SK-N-SH (cell line): ENCODE measurements around the gene PEX16. TPM values are rescaled to one million over a fixed set of nuclear protein-coding genes. Genes with fewer than 3 reads are reported as not detected.
"Not testable (repeated sequence)": the region's sequence is repeated elsewhere in the genome, so short reads cannot be mapped to it uniquely, and the experiment has no call there.

Source experiments
- CTCF ChIA-PET: fragments of 300-600, 350-600 bp; formaldehyde crosslinking; extraction: SDS; loops from one replicate; lab custom pipeline; 2021; lab: Yijun Ruan, JAX
- POLR2A ChIA-PET: fragments of 350-600 bp; sonication (Branson Sonifier 250); formaldehyde crosslinking; extraction: SDS; loops from one replicate; lab custom pipeline; 2020; ENCODE audit warnings: antibody characterized with exemption, inconsistent platforms; lab: Yijun Ruan, JAX
- DNase-seq: peaks from one replicate; pipeline ENCODE4 v3.0.0; 2012
- H2AFZ ChIP-seq: fragments of 200-600 bp; sonication (generic); 2 replicates; pipeline ENCODE4 v1.8.1; 2016; ENCODE audit warnings: antibody characterized with exemption, mild to moderate bottlenecking, low read depth
- H3F3A ChIP-seq: fragments of 200-600 bp; sonication (generic); replicated peaks from 2 replicates; pipeline ENCODE3; 2016; ENCODE audit warnings: antibody characterized with exemption, mild to moderate bottlenecking; ENCODE audit not compliant: insufficient read depth
- H3K27ac ChIP-seq, 2 experiments: fragments of 200-500 bp in 1 of 2; fragments of 200-600 bp in 1 of 2; sonication (Bioruptor generic) in 1 of 2; sonication (generic), shearing (Covaris generic) in 1 of 2; 2 replicates each; pipeline versions ENCODE4 v1.5.1 to v1.6.1; 2014 to 2016; ENCODE audit warnings: low read depth in 2 of 2, inconsistent platforms in 1 of 2, low read length in 1 of 2, mild to moderate bottlenecking in 1 of 2, mixed read lengths in 1 of 2
- H3K27me3 ChIP-seq: fragments of 200-600 bp; sonication (generic), shearing (Covaris generic); 2 replicates; pipeline ENCODE4 v1.6.1; 2016; ENCODE audit warnings: mixed run types; ENCODE audit not compliant: insufficient read depth
- H3K36me3 ChIP-seq, 2 experiments: fragments of 200-500 bp in 1 of 2; fragments of 200-600 bp in 1 of 2; sonication (Bioruptor generic) in 1 of 2; sonication (generic) in 1 of 2; replicated peaks in 1 of 2; 2 replicates each; pipeline versions ENCODE3 to v1.5.1; 2014 to 2016; ENCODE audit warnings: low read length in 1 of 2, mild to moderate bottlenecking in 1 of 2; ENCODE audit not compliant: insufficient read depth in 2 of 2, control insufficient read depth in 1 of 2
- H3K4me1 ChIP-seq, 2 experiments: fragments of 200-500 bp in 1 of 2; fragments of 200-600 bp in 1 of 2; sonication (Bioruptor generic) in 1 of 2; sonication (generic), shearing (Covaris generic) in 1 of 2; 2 replicates each; pipeline versions ENCODE4 v1.5.1 to v1.6.1; 2014 to 2016; ENCODE audit warnings: low read depth in 1 of 2, low read length in 1 of 2, mixed run types in 1 of 2; ENCODE audit not compliant: insufficient read depth in 2 of 2, control insufficient read depth in 1 of 2
- H3K4me2 ChIP-seq: fragments of 200-600 bp; sonication (generic), shearing (Covaris generic); 2 replicates; pipeline ENCODE4 v1.6.1; 2017; ENCODE audit warnings: mixed run types
- H3K4me3 ChIP-seq, 2 experiments: fragments of 200-500 bp in 1 of 2; fragments of 200-600 bp in 1 of 2; sonication (Bioruptor generic) in 1 of 2; sonication (generic), shearing (Covaris generic) in 1 of 2; 2 replicates each; pipeline versions ENCODE4 v1.5.1 to v1.8.1; 2014 to 2016; ENCODE audit warnings: low read depth in 2 of 2, inconsistent platforms in 1 of 2, low read length in 1 of 2, mild to moderate bottlenecking in 1 of 2, mixed read lengths in 1 of 2, moderate library complexity in 1 of 2
- H3K79me2 ChIP-seq: fragments of 200-600 bp; sonication (generic); 2 replicates; pipeline ENCODE4 v1.8.1; 2017; ENCODE audit warnings: mild to moderate bottlenecking; ENCODE audit not compliant: insufficient read depth
- H3K9ac ChIP-seq: fragments of 200-600 bp; sonication (generic); 2 replicates; pipeline ENCODE4 v1.6.1; 2017; ENCODE audit warnings: mixed run types
- H3K9me2 ChIP-seq: fragments of 200-600 bp; sonication (generic); 2 replicates; pipeline ENCODE4 v1.6.1; 2017; ENCODE audit warnings: mixed run types
- H3K9me3 ChIP-seq: fragments of 200-600 bp; sonication (generic); 2 replicates; pipeline ENCODE4 v1.6.1; 2017; ENCODE audit warnings: mixed run types, mild to moderate bottlenecking, moderate library complexity
- H4K20me1 ChIP-seq: fragments of 200-600 bp; sonication (generic); 2 replicates; pipeline ENCODE4 v1.6.1; 2017; ENCODE audit warnings: mild to moderate bottlenecking, mixed run types; ENCODE audit not compliant: insufficient read depth
- ELF1 ChIP-seq: IDR thresholded peaks from 2 replicates; pipeline ENCODE4 v1.4.0; 2012
- EP300 ChIP-seq, 2 experiments: IDR thresholded peaks; 2 replicates each; pipeline versions ENCODE4 v1.4.0 to v1.6.1; 2012; ENCODE audit warnings: borderline replicate concordance in 1 of 2, low read depth in 1 of 2, low read length in 1 of 2
- EZH2phosphoT487 ChIP-seq: fragments of 200-600 bp; sonication (generic); IDR thresholded peaks from 2 replicates; pipeline ENCODE4 v1.6.1; 2017; ENCODE audit warnings: low read depth, mixed run types, mild to moderate bottlenecking, antibody characterized with exemption, moderate library complexity, borderline replicate concordance
- FOXJ3 ChIP-seq: sonication (generic); formaldehyde crosslinking; IDR thresholded peaks from 2 replicates; pipeline ENCODE4 v1.5.1; 2020; ENCODE audit warnings: mild to moderate bottlenecking, missing genetic modification reagents
- FOXM1 ChIP-seq: IDR thresholded peaks from 2 replicates; pipeline ENCODE4 v1.4.0; 2012; ENCODE audit warnings: low read depth, mild to moderate bottlenecking
- GATA2 ChIP-seq: sonication (generic); formaldehyde crosslinking; IDR thresholded peaks from 2 replicates; pipeline ENCODE4 v1.5.0; 2020; ENCODE audit warnings: mild to moderate bottlenecking, missing genetic modification reagents
- MEF2A ChIP-seq: IDR thresholded peaks from 2 replicates; pipeline ENCODE4 v1.4.0; 2012; ENCODE audit warnings: low read depth, borderline replicate concordance
- NFIC ChIP-seq: IDR thresholded peaks from 2 replicates; pipeline ENCODE4 v1.4.0; 2012; ENCODE audit warnings: borderline replicate concordance
- RAD21 ChIP-seq: IDR thresholded peaks from 2 replicates; pipeline ENCODE4 v1.6.1; 2012; ENCODE audit warnings: mild to moderate bottlenecking, low read length
- RCOR1 ChIP-seq: fragments of 150-350 bp; IDR thresholded peaks from 2 replicates; pipeline ENCODE4 v1.6.1; 2017; ENCODE audit warnings: antibody characterized with exemption, low read length
- RFX5 ChIP-seq: IDR thresholded peaks from 2 replicates; pipeline ENCODE4 v1.6.1; 2012; ENCODE audit warnings: mild to moderate bottlenecking, improper control_type of control experiment, low read length
- SIN3A ChIP-seq: IDR thresholded peaks from 2 replicates; pipeline ENCODE4 v1.6.1; 2012; ENCODE audit warnings: low read depth, mild to moderate bottlenecking, low read length, moderate library complexity, borderline replicate concordance
- TAF1 ChIP-seq: IDR thresholded peaks from 2 replicates; pipeline ENCODE4 v1.6.1; 2012; ENCODE audit warnings: low read depth, mild to moderate bottlenecking, low read length, moderate library complexity, borderline replicate concordance
- TCF12 ChIP-seq: IDR thresholded peaks from 2 replicates; pipeline ENCODE4 v1.4.0; 2012
- TEAD4 ChIP-seq: IDR thresholded peaks from 2 replicates; pipeline ENCODE4 v1.4.0; 2012; ENCODE audit warnings: mild to moderate bottlenecking, borderline replicate concordance; ENCODE audit not compliant: insufficient read depth
- YY1 ChIP-seq: IDR thresholded peaks from 2 replicates; pipeline ENCODE4 v1.4.0; 2012; ENCODE audit warnings: low read depth, mild to moderate bottlenecking
- WGBS: methylation state at CpG from one replicate; pipeline ENCODE4 v1.1.6; 2017; ENCODE audit warnings: low lambda C conversion rate; 5-methylcytosine and 5-hydroxymethylcytosine counted together
- polyA plus RNA-seq, 3 experiments: library from polyadenylated mRNA; depleted of rRNA; stranded (reverse); fragments of >200 nt; gene quantifications; 2 replicates each; pipeline ENCODE4 v1.2.3, GENCODE V29; 2012
- TF ChIP-seq, protein P1 (sequence below): fragments of 200-600 bp; sonication (generic); IDR thresholded peaks from 2 replicates; pipeline ENCODE4 v1.6.1; 2017; ENCODE audit warnings: antibody characterized with exemption, mild to moderate bottlenecking, moderate library complexity
- TF ChIP-seq, protein P2 (sequence below): IDR thresholded peaks from 2 replicates; pipeline ENCODE4 v1.4.0; 2012; ENCODE audit warnings: low read depth
- TF ChIP-seq, protein P3 (sequence below): IDR thresholded peaks from 2 replicates; pipeline ENCODE4 v1.4.0; 2012; ENCODE audit warnings: low read depth, borderline replicate concordance
- TF ChIP-seq, protein P4 (sequence below): fragments of 150-350 bp; IDR thresholded peaks from 2 replicates; pipeline ENCODE4 v1.6.1; 2017; ENCODE audit warnings: antibody characterized with exemption, low read length, low read depth, borderline replicate concordance

PEX16 gene
- polyA plus RNA-seq, 1 of the 3 experiments (the other 2 are of a cell fraction), result 46.4 TPM

DNA sequence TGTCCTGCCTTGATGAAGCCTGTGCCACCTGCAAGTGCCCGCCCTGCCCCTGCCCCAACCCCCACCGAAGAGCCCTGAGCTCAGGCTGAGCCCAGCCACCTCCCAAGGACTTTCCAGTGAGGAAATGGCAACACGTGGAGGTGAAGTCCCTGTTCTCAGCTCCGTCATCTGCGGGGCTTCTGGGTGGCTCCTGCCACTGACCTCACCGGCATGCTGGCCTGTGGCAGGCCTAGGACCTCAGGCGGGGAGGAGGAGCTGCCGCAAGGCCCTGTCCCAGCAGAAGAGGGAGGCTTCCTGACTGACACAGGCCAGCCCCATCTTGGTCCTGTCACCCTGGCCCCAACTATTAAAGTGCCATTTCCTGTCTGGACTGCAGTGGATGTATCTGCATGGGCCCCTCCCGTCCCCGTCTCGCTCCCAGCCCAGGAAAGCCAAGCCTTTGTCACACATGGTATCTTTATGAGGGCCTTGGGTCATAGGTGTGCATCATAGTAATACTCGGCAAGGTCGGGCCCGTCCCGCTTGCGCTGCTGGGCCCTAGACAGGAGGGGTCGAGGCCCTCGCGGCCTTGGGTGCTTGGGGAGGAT lies 11.5 kb downstream of the PEX16 start:
- no peak for TF ChIP-seq EZH2phosphoT487
- no peak for TF ChIP-seq TAF1
- TF ChIP-seq NFIC, result no peak
- TF ChIP-seq, protein P1, sequence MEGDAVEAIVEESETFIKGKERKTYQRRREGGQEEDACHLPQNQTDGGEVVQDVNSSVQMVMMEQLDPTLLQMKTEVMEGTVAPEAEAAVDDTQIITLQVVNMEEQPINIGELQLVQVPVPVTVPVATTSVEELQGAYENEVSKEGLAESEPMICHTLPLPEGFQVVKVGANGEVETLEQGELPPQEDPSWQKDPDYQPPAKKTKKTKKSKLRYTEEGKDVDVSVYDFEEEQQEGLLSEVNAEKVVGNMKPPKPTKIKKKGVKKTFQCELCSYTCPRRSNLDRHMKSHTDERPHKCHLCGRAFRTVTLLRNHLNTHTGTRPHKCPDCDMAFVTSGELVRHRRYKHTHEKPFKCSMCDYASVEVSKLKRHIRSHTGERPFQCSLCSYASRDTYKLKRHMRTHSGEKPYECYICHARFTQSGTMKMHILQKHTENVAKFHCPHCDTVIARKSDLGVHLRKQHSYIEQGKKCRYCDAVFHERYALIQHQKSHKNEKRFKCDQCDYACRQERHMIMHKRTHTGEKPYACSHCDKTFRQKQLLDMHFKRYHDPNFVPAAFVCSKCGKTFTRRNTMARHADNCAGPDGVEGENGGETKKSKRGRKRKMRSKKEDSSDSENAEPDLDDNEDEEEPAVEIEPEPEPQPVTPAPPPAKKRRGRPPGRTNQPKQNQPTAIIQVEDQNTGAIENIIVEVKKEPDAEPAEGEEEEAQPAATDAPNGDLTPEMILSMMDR, result no peak
- no peak for TF ChIP-seq EP300 (IDR thresholded peaks at IDR 0.05; ENCODE audit: borderline replicate concordance in 1 of 2, low read depth in 1 of 2, low read length in 1 of 2)
- TF ChIP-seq FOXM1, result no peak
- TF ChIP-seq FOXJ3 (CRISPR knock-in tag), result no peak
- TF ChIP-seq, protein P2, sequence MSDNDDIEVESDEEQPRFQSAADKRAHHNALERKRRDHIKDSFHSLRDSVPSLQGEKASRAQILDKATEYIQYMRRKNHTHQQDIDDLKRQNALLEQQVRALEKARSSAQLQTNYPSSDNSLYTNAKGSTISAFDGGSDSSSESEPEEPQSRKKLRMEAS, result no peak
- no peak for TF ChIP-seq YY1
- no peak for TF ChIP-seq RAD21
- no peak for TF ChIP-seq TCF12
- TF ChIP-seq, protein P3, sequence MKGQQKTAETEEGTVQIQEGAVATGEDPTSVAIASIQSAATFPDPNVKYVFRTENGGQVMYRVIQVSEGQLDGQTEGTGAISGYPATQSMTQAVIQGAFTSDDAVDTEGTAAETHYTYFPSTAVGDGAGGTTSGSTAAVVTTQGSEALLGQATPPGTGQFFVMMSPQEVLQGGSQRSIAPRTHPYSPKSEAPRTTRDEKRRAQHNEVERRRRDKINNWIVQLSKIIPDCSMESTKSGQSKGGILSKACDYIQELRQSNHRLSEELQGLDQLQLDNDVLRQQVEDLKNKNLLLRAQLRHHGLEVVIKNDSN, result no peak
- TF ChIP-seq RFX5, result no peak
- TF ChIP-seq SIN3A, result no peak
- TF ChIP-seq, protein P4, sequence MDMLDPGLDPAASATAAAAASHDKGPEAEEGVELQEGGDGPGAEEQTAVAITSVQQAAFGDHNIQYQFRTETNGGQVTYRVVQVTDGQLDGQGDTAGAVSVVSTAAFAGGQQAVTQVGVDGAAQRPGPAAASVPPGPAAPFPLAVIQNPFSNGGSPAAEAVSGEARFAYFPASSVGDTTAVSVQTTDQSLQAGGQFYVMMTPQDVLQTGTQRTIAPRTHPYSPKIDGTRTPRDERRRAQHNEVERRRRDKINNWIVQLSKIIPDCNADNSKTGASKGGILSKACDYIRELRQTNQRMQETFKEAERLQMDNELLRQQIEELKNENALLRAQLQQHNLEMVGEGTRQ, result no peak
- no peak for TF ChIP-seq TEAD4
- no peak for TF ChIP-seq GATA2
- TF ChIP-seq ELF1, result no peak
- no peak for TF ChIP-seq MEF2A
- TF ChIP-seq RCOR1, result no peak
- CTCF ChIA-PET, result interaction anchor here (0.7 kb wide), 1 partner anchor 19 kb away, joined by 3 read pairs; no protein-coding TSS in a partner anchor
- POLR2A ChIA-PET, result no interaction called here
- 95% methylated on average over 8 of the region's 19 CpGs for WGBS
- H3K4me2 ChIP-seq, result no peak overlapping the region
- H3K9me2 ChIP-seq, result no peaks in the 10 kb centered on the region
- peaks cover 0 to 15% of the 10 kb centered on the region in 2 experiments; a peak in 1 of 4 replicates for H3K4me1 ChIP-seq
- H3K36me3 ChIP-seq, result peaks cover 0 to 36% of the 10 kb centered on the region in 2 experiments
- no peaks in the 10 kb centered on the region for H3F3A ChIP-seq
- DNase-seq, result no peak
- no peak overlapping the region for H3K9ac ChIP-seq
- H2AFZ ChIP-seq, result no peak overlapping the region
- no peak overlapping the region for H3K4me3 ChIP-seq
- no peaks in the 10 kb centered on the region for H3K79me2 ChIP-seq
- no peak overlapping the region for H3K27ac ChIP-seq
- no peaks in the 10 kb centered on the region for H3K9me3 ChIP-seq
- H4K20me1 ChIP-seq, result peaks cover 5% of the 10 kb centered on the region; the same call in 1 of the 2 replicates
- no peaks in the 10 kb centered on the region for H3K27me3 ChIP-seq

DNA sequence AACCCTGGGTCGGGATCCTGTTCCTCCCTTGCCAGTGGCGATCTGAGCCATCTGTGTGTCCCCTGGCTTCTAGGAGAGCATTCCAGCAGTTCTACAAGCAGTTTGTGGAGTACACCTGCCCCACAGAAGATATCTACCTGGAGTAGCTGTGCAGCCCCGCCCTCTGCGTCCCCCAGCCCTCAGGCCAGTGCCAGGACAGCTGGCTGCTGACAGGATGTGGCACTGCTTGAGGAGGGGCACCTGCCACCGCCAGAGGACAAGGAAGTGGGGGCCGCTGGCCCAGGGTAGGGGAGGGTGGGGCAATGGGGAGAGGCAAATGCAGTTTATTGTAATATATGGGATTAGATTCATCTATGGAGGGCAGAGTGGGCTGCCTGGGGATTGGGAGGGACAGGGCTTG lies 12.1 kb downstream of the PEX16 start:
- POLR2A ChIA-PET, H3K4me2 ChIP-seq, H3K9me3 ChIP-seq, DNase-seq, H3K27me3 ChIP-seq, H3K9me2 ChIP-seq, H4K20me1 ChIP-seq, H3K4me3 ChIP-seq, H3K79me2 ChIP-seq, H2AFZ ChIP-seq, H3F3A ChIP-seq, H3K9ac ChIP-seq, H3K27ac ChIP-seq: not testable (repeated sequence)
- Histone ChIP-seq H3K4me1 (peaks cover 5 to 21% of the 10 kb centered on the region in 2 experiments; a peak in 2 of 4 replicates), H3K36me3 (peaks cover 0 to 34% of the 10 kb centered on the region in 2 experiments)
- whole genome bisulfite sequencing, result 94% methylated on average over 4 of the region's 6 CpGs
- CTCF ChIA-PET, result interaction anchor here (0.7 kb wide), 1 partner anchor 19 kb away, joined by 3 read pairs; no protein-coding TSS in a partner anchor
